IPS-15b (cell line): ENCODE results near the gene DUSP6.

Experiments used
- H3K27me3 ChIP-seq: one replicate; pipeline ENCODE4 v1.6.1; 2013; ENCODE audit warnings: low read length; ENCODE audit not compliant: control insufficient read depth, insufficient read depth
- H3K36me3 ChIP-seq: one replicate; pipeline ENCODE4 v1.6.1; 2013; ENCODE audit warnings: low read length; ENCODE audit not compliant: control insufficient read depth, insufficient read depth
- H3K4me1 ChIP-seq: one replicate; pipeline ENCODE4 v1.6.1; 2013; ENCODE audit warnings: mild to moderate bottlenecking, low read length; ENCODE audit not compliant: control insufficient read depth, insufficient read depth
- H3K4me3 ChIP-seq: one replicate; pipeline ENCODE4 v1.5.1; 2013; ENCODE audit warnings: low read depth, low read length
- H3K9ac ChIP-seq: one replicate; pipeline ENCODE4 v1.6.1; 2013; ENCODE audit warnings: low read depth, mild to moderate bottlenecking, low read length
- H3K9me3 ChIP-seq: one replicate; pipeline ENCODE4 v1.6.1; 2013; ENCODE audit warnings: mild to moderate bottlenecking, low read length; ENCODE audit not compliant: control insufficient read depth, insufficient read depth

DUSP6 gene

DNA sequence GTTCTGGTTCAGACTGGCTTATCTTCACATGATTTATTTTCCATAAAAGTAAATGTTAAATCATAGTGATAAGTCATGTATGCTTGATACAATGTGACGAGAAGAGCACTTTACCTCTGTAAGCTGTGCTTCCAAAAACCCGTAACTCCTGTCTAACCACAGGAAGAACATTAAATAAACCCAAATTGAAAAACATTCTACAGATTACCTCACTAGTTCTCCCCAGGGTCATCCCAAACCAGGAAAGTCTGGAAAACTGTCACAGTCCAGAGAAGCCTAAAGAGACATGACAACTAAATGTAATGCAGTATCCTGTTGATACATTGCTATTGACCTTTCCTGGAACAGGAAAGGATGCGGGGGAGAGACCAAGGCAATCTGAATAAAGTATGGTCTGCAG is 32.5 kb upstream of the DUSP6 start:
- Histone ChIP-seq H3K36me3 (no peaks in the 10 kb centered on the region), H3K27me3 (no peaks in the 10 kb centered on the region), H3K4me1 (peaks cover 15% of the 10 kb centered on the region), H3K9ac (no peak overlapping the region), H3K4me3 (no peak overlapping the region), H3K9me3 (no peaks in the 10 kb centered on the region)

DNA sequence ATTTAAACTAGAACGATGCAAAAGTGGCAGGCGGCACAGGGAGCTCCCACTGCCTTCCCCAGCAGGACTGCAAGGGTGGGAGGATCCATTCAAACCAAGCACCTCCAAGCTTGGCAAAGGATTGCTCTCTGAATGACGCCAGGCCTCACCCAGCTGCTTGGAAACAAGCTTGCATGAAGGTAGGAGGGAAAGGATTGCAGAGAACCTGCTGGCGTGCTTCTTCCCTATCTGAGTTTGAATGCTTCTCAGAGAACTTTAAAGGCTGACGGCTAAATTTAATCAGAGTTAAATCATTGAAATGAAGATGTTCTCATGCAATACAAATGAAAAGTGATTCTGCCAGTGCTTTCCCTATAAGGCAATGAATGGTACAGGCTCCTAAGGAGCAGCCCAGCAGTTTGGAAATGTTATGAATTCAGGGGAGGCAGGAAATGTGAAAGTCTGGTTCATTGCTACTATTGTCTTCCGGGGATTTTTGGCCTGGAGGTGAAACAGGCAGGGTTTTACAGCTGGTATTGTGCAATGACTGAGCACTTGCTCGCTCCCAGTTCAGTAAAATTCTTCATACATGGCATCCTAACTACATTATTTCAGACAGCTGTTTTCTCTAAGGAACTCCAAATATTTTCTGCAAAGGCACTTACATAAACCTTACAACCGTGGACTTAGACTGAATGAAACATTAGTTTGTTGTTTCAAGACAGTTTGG is 31.9 kb upstream of the DUSP6 start:
- Histone ChIP-seq H3K9ac (no peak overlapping the region), H3K4me1 (peaks cover 15% of the 10 kb centered on the region), H3K36me3 (no peaks in the 10 kb centered on the region), H3K9me3 (no peaks in the 10 kb centered on the region), H3K27me3 (no peaks in the 10 kb centered on the region), H3K4me3 (no peak overlapping the region)

DNA sequence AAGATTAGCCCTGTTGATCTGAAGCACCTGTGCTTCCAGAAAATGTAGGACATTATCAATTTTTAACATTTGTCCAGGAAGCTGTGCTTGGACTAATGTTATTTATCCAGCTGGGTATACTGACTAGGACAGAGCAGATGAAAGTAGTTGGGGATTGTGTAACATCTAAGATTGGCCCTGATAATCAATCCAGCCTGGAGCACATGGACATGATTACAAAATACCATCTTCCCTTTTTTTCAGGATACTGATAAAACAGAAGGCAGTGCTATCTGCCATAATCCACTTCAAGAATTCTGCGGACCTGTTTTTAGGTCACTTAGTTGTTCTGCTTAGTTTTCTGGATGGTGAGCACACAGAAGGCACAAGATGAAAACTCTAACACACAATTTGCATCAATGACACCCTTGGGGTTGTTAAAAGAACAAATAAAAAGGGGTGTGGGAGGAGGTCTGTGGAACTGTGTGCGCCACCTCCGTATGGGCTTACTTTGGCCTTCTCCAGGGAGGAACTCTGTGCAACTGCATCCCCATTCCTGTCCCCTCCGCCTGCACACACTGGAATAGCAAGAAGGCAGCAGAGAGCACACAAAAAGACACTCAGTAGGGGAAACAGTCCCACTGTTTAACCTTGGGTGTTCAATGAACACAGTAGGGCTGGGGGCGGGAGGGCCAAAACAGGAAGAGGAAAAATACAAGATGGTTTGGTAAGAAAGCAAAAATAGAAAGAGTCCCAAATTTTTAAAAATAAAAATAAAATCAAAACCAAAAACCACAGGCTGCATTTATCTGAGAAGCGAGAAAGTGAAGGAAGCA is 31.1 kb upstream of the DUSP6 start:
- Histone ChIP-seq H3K27me3 (no peaks in the 10 kb centered on the region), H3K4me1 (peaks cover 15% of the 10 kb centered on the region), H3K9me3 (no peaks in the 10 kb centered on the region), H3K9ac (no peak overlapping the region), H3K4me3 (no peak overlapping the region), H3K36me3 (no peaks in the 10 kb centered on the region)

DNA sequence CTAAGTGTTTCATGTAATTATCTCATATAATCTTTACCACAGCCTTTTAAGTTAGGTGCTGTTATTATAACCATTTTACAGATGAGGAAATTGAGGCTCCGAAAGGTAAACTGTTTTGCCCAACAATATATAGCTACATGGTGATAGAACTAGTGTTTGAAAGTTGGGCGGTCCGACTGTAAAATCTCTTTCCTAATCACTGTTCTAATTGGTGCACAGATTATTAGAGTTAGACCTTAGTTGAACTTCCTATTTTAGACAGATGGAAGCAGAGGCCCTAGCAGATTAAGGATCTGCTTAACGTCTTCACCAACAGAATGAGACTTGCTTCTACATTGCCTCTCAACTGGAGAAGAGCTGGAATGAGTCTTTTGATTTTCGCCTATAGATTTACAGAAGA is 30.0 kb upstream of the DUSP6 start:
- Histone ChIP-seq H3K9me3 (no peaks in the 10 kb centered on the region), H3K9ac (no peak overlapping the region), H3K4me1 (peaks cover 15% of the 10 kb centered on the region), H3K36me3 (no peaks in the 10 kb centered on the region), H3K27me3 (no peaks in the 10 kb centered on the region), H3K4me3 (no peak overlapping the region)

DNA sequence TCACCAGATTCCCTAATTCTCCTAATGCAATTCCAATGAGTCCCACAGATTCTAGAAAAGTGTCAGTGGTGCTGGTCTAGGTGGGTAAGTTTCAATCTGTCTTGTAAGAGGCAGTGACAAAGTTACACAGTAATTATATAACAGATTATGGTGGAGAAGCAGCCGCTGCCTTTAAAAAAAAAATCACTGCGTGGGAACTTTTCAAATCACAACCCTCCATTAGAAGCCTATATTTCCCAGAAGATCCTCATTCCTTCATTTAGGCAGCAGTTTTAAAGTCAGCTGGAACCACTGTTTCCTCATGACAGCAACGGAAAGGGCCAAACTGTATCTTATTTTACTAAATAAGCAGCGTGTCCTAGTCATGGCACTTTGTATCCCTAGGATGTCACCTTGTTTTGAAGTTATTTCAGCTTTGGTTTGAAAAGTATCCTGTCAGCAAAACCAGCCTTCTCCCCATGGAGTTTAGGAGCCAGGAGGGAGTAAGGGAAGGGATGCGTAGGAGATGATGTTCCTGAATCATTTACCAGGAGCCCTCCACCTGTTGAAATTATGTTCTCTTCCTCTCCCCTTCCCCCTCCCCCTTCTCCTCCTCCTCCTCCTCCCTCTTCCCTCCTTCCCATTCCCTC is 27.7 kb upstream of the DUSP6 start:
- Histone ChIP-seq H3K4me1 (peaks cover 12% of the 10 kb centered on the region), H3K9me3 (no peaks in the 10 kb centered on the region), H3K36me3 (no peaks in the 10 kb centered on the region), H3K4me3 (no peak overlapping the region), H3K27me3 (no peaks in the 10 kb centered on the region), H3K9ac (no peak overlapping the region)

DNA sequence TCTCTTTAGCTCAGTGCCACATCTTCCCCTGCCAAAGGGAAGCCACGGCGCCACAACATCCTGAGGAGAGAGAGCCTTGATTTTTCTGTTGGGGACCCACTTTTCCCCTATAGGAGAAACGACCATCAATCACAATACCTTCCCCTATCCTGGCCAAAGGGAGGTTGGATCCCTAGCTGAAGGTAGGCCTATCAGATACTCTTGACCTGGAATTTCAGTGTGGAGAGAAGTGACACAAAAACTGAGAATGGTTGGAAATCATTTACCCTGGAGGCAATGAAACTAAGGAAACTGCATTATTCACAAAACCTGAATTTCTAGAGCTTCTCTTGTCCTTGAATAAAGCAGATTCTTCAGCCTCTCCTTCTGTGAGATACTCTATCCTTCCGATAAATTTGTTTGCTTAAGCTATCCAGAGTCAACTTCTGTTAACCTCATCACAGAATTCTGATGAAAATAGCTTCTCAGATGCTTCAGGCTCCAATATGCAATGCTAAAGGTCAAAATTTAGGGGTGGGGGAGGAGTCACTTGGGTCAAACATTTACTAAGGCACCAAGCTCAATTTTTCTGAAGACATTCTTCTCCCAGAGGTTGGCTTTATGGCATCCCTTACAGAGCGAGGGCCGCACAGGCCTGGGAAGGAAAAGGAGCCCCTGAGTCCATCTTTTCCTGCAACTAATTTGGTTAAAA is 27.0 kb upstream of the DUSP6 start:
- Histone ChIP-seq H3K4me3 (no peak overlapping the region), H3K9me3 (no peaks in the 10 kb centered on the region), H3K36me3 (no peaks in the 10 kb centered on the region), H3K27me3 (no peaks in the 10 kb centered on the region), H3K4me1 (peaks cover 9% of the 10 kb centered on the region), H3K9ac (no peak overlapping the region)

DNA sequence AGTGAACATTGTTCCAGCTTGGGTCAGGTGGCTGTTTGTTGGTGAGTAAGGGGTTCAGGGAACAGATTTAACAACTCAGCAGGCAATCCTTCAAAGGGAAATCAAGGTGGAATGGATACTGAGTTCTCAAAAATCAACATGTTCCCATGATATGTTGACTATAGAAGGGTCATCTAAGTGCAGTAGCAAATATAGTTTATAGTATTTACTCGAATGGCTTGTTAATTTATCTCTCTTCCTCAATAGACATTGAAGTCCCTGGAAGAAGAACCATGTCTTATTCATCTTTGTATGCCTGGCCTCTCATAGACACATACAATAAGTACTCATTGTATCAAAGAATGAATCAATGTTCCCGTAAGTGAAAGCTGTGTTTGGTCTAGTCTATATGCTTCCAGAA is 24.5 kb upstream of the DUSP6 start:
- Histone ChIP-seq H3K36me3 (no peaks in the 10 kb centered on the region), H3K4me1 (no peaks in the 10 kb centered on the region), H3K9me3 (no peaks in the 10 kb centered on the region), H3K27me3 (no peaks in the 10 kb centered on the region), H3K9ac (no peak overlapping the region), H3K4me3 (no peak overlapping the region)

DNA sequence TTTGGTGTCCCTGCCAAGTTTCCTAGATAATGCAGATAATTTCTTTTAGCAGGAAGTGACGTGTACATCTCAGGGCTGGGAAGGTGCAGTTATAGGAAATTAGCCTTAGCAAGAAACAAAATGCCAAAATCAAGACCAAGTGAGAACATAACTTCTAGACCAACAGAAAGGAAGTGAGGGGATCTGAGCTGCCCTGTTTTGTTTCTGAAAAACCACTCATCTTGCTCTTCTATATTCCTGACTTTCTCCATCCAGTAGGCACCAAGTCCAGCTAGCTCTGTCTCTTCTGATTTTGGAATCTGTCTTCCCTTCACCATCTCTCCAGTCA is 23.9 kb upstream of the DUSP6 start:
- Histone ChIP-seq H3K9me3 (no peaks in the 10 kb centered on the region), H3K4me1 (no peaks in the 10 kb centered on the region), H3K27me3 (no peaks in the 10 kb centered on the region), H3K4me3 (no peak overlapping the region), H3K36me3 (no peaks in the 10 kb centered on the region), H3K9ac (no peak overlapping the region)

DNA sequence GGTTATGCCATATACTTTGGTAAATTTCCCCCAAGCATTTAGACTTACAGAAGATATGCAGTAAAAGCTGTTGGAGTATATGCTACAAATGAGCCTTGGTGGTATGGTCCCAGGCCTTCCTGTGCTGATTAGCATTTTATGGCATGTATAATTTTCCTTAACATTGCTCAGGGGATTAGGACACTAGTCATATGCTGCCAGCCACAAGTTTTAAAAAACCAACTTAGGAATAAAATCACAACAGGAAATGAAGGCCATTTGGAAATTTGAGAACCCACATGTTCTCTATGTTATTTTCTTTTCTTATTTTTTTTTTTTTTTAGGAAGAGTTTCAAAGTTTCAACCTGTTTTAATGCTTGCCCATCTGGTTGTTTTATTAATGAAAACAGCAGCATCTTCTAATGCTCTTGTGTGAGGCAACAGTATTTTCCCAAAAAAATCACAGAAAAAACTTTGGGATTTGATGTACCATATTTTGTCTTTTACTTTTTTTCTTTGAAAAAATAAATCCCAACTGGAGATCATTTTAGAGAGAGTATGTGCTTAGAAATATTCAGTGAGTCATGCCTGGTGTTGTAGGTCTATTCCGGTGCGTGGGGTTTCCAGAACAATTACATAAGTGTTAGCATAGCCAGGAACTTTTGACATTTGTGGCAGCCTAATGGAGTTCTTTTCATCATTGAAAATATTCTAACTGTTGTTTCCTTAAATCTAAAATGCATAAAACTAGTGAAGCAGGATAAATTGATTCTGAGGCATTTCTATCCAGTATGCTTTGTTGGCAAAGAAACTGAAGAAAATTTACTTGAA is 21.7 kb upstream of the DUSP6 start:
- H3K9me3 ChIP-seq, result no peaks in the 10 kb centered on the region
- no peaks in the 10 kb centered on the region for H3K4me1 ChIP-seq
- no peaks in the 10 kb centered on the region for H3K36me3 ChIP-seq
- H3K9ac ChIP-seq, result no peak overlapping the region
- H3K4me3 ChIP-seq, result no peak overlapping the region
- no peaks in the 10 kb centered on the region for H3K27me3 ChIP-seq

DNA sequence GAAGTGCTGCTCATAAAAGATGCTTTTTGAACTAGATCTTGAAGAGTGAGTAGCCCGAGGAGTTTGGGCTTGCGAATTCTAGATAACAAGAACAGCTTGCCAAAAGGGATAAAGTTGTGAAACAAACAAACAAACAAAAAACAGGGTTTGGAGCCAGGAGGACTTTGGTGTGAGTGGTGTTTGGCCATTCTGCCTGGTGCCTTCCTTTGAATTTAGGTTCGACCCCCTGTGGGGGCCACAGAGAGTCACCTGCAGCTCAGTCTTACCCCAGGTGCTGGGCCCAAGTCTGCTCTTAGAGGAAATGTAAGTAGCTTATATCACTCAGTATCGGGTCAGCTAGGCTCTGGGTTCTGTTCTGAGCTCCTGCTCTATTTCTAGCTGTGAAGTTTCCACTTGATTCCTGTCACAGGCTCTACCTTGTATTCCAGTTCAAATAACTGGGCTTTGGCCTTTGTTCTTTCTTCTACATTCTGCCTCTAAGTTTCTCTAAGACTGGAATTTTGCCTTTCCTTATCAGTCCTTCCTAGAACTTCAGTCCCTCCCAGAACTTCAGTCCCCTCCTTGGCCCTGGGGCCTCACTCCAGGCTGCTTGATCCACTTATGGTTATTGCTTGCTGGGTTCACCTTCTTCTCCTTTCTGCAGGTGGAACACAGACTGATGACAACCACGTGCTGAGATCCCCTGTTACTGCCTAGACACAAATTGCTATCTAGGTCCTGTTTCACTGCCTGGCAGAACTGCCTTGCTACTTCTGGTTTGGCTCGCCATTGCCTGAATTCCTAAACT is 20.5 kb upstream of the DUSP6 start:
- Histone ChIP-seq H3K4me3 (no peak overlapping the region), H3K4me1 (no peaks in the 10 kb centered on the region), H3K27me3 (no peaks in the 10 kb centered on the region), H3K9me3 (no peaks in the 10 kb centered on the region), H3K36me3 (no peaks in the 10 kb centered on the region), H3K9ac (no peak overlapping the region)
